ENCODE results near the gene NPLOC4.

The NPLOC4 gene

DNA sequence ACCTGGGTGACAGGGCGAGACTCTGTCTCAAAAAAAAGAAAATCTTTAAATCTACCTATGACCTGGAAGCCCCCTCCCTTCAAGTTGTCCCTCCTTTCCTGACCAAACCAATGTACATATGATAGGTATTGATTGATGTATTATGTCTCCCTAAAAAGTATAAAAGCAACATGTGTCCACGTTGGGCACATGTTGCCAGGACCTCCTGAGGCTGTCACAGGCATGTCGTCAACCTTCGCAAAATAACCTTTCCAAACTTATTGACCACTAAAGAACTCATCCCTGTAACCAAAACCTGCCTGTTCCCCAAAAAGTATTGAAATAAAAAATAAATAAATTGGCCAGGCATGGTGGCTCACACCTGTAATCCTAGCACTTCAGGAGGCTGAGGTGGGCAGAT, 25.1 kb upstream of the NPLOC4 start:
- no peak for DNase-seq (ENCODE audit: low read depth)

DNA sequence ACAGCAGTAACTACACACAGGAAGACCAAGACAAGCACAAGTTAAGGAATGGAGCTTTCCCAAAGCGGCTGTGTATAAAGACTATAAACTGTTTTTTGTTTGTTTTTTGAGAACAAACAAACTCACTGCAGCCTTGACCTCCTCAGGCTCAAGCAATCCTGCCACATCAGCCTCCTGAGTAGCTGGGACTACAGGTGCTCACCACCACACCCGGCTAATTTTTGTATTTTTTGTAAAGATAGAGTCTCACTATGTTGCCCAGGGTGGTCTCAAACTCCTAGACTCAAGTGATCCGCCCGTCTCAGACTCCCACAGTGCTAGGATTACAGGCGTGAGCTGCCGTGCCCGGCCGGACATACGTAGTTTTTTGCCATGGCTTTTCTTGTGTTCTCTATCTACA, 23.5 kb upstream of the NPLOC4 start:
- no peak for DNase-seq (ENCODE audit: low read depth)

DNA sequence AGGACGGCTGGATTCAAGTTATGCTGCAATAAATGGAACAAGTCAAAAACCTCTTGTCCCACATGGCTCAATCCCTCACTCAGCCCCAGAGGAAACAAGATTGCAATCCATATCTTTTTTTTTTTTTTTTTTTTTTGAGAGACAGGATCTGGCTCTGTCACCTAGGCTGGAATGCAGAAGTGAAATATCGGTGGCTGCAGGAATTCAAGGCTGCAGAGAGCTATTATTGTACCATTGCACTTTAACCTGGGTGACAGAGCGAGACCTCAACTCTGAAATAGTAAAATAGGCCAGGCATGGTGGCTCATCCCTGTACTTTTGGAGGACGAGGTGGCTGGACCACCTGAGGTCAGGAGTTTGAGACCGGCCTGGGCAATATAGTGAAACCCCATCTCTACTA, 22.1 kb upstream of the NPLOC4 start:
- no peak for DNase-seq (ENCODE audit: low read depth)

DNA sequence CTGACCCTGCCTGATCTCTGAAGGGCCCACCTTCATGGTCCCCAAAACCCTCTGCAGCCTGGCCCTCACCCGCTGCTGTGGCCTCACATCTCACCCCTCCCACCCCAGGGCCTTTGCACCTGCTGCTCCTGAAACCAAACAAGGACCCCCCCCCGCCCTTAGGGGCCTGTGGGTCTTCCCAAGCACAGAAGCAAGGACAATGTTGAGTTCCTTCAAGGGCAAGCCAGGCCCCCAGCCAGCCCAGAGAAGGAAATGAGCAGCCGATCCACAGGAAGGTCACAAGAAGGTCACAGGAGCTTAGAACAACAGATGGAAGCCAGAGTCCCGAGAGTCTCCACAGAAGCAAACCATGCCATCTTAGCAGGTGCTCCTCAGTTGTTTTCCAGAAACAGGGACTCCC, 19.9 kb upstream of the NPLOC4 start:
- DNase-seq (ENCODE audit: low read depth), result no peak

- DNase-seq (ENCODE audit: low read depth), result no peak
These were observed 19.3 kb upstream of the NPLOC4 start, which contains the start of gene PDE6G for GRCh38 chr17:81656118-81656743. TSS of gene PDE6G (minus strand) at chr17:81656542. CDS start at chr17:81653305, 3,237 bp downstream.

DNA sequence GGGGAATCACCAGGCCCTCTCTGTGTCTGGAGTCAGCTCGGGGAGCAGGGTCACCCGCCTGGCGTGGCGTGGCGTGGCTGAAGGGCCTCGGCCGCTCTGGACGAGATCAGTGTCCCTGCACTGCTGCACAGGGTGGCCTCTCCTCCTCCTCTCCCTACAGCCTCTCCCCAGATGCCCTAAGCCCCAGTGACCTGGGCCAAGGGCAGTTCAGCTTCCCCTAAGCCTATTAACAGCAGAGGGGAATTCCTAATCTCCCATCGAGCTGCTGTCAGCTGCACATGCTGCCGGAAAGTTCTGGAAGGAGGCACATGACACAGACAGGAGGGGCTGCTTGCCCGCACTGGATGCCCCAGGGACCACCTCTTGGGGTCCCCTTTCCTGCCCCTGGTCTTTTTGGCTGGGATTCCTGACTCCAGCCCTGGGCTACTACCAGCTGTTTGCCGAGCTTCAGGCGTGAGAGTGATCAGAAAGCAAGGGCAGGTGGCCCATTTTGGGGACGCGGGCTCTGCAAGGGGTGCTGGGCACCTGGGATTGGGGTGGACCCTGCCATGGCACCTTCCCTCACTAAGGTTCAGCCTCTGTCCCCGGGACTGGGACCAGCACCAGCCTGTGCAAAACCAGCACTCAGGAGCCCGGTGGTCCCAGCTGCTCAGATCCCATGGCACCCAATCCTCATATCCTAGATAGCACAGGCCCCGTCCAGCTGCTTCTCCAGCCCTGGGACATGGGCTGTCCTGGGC, 18.6 kb upstream of the NPLOC4 start:
- DNase-seq (ENCODE audit: low read depth), result no peak

DNA sequence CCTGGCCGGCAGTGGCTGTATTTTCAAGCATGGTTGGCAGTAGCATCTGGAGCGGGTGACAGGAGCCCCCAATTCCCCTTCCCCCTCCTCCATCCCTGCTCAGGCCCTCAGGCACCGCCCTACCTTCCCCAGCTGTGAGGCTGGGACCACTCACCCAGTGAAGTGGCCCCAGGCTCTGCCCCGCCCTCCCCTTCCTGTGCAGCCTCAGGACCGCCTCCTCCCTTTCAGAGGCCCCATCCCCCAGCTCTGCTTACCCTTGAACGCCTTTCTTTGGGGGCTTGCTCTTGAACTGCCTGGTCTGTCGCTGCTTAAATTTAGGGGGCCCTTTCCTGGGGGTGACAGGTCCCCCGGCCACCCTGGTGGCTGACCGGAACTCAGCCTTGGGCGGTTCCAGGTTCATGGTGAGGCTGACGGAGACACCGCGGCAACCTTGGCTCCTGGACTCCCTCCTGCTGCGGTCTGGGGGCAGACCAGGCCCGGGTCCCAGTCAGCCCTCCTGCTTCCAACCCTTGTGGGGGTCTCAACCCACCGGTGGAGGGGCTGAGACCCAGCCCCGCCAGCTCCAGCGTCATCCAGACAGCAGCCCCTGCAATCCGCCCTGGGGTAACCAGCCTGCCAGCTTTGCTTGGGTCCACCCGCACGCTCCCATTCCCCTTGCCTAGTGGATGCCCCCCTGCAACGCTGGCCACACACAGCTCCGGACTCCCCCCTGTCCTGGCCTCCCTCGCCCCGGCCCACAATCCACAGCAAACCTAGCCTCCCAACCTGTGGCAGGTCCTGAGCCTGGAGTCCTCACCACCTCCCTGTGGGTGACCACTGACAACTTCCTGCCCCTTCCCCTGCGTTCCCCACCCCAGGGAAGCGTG, 16.2 kb upstream of the NPLOC4 start:
- DNase-seq (ENCODE audit: low read depth), result no peak

DNA sequence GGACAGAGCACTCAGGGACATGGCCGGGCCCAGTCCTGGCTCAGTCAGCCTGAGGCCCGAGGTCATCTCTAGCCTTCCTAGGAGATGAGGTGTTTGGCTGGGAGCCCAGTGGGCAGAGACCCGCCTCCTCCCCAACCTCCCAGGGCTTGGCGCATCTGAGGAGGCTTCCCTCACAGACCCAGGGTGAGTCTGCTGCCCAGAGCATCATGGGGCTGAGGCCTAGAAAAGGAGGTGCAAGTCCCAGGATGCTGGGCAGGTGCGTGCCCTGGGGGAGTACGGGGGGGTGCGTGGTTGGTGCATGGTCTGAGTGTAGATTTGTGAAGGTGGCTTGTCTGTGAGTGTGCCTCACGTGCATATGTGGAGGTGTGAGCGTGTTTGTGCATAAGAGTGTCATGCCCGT, 14.8 kb upstream of the NPLOC4 start:
- peak; percentile 57 for DNase-seq (ENCODE audit: low read depth)

DNA sequence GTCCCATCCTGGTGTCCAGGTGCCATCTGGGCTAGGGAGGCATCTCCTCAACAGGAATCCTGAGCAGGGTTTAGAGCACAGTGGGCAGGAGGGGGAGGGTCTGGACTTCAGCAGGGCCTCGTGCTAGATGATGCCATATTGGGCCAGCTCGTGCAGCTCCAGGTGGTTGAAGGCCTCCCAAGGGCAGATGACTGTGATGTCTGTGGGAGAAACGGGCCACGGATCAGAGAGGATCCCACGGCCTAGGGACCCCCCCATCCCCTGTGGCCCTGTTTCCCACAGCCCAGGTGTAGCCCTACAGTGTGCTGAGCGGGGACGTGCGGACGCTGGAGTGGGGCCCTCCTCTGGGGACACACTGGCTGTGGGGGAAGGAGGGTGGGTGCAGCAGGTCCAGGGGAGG, 14.0 kb upstream of the NPLOC4 start:
- no peak for DNase-seq (ENCODE audit: low read depth)

- DNase-seq (ENCODE audit: low read depth), result no peak
These were observed 11.8 kb upstream of the NPLOC4 start for GRCh38 chr17:81648707-81649085.

- no peak for DNase-seq (ENCODE audit: low read depth)
These were observed 11.2 kb upstream of the NPLOC4 start for GRCh38 chr17:81648013-81648706.

GRCh38 chr17:81647640-81648012, 10.7 kb upstream of the NPLOC4 start:
- DNase-seq (ENCODE audit: low read depth), result no peak

GRCh38 chr17:81646869-81647600, 10.1 kb upstream of the NPLOC4 start:
- no peak for DNase-seq (ENCODE audit: low read depth)

- DNase-seq (ENCODE audit: low read depth), result no peak
These were observed 8.4 kb upstream of the NPLOC4 start for GRCh38 chr17:81644976-81645952.

DNA sequence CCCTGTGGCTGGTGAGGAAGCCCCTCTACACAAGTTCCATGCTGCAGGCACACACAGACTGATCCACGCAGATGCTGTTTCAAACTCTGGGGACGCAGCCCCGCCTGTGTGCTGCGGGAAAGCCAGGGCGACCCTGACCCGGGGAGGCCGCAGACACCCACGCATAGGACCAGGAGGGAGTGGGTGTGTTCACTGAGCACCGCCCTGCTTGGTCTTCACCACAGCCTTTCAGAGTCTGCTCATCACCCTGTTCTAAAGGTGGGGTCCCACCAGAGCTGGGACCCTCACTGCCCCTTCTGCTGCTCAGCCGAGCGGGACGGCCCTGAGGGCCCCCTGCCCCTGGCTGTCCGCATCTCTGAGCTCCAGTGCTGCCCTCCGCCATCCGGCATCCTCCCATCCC, 7.6 kb upstream of the NPLOC4 start:
- no peak for DNase-seq (ENCODE audit: low read depth)

DNA sequence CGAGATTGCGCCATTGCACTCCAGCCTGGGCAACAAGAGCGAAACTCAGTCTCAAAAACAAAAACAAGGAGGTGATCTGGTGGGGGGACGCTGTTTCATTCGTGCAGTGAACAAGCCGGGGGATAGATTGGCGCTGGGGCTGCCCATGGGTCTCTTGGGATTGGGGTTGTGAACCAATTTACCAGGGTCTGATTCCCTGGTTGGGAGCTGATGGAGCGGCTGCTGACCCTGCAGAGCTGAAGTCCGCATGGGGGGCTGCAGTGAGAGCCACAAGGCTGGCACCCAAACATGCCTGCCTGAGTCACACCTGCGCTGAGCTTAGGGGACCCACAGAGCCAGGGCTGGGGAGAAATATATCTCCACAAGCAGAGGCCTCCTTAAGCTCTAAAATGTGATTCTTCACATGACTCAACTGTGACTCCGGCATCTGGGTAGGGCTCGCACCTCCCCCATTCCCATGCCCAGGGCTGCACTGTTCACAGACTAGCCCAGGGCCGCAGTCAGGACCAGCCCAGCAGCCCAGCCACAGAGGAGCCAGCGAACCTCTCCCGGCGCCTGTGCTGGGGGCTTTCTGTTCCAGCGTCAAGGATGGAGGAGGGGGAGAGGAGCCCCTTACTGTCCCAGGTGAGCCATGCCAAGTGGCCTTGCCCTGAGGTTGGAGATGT, 5.0 kb upstream of the NPLOC4 start:
- peak; percentile 45 for DNase-seq (ENCODE audit: low read depth)

GRCh38 chr17:81640011-81640410, 3.1 kb upstream of the NPLOC4 start:
- DNase-seq (ENCODE audit: low read depth), result no peak

DNA sequence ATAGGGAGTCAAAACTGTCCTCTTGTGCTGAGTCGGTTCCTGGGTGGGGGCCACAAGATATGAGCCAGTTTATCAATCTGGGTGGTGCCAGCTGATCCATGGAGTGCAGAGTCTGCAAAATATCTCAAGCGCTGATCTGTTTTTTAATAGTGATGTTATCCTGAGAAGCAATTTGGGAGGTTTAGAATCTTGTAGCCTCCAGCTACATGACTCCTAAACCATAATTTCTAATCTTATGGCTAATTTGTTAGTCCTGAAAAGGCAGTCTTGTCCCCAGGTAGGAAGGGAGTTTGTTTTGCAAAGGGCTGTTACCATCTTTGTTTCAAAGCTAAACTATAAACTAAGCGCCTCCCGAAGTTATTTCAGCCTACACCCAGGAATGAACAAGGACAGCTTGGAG, 1.8 kb upstream of the NPLOC4 start:
- no peak for DNase-seq (ENCODE audit: low read depth)

- no peak for DNase-seq (ENCODE audit: low read depth)
These were observed 873 bp downstream of the NPLOC4 start for GRCh38 chr17:81635973-81636504.

DNA sequence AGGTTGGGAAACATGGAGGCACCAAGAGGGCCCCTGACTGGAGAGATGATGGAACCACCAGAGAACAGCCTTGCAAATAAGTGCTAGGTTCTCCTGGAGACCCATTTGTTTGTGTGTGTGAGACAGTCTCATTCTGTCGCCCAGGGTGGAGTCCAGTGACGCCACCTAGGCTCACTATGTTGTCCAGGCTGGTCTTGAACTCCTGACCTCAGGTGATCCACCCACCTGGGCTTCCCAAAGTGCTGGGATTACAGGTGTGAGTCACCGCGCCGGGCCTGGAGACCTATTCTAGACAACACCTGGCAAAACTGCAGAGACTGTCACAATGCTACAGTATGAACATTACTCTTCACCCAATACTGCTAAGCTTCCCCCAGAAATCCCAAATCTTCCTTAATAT, 1.5 kb downstream of the NPLOC4 start:
- no peak for DNase-seq (ENCODE audit: low read depth)
